Lower leg skin (tissue), 4 donors: ENCODE measurements around the gene CITED1. TPM values are rescaled to one million over a fixed set of nuclear protein-coding genes. Genes with fewer than 3 reads are reported as not detected.
"Not testable (repeated sequence)": the region's sequence is repeated elsewhere in the genome, so short reads cannot be mapped to it uniquely, and the experiment has no call there.

ENCODE experiments used
- DNase-seq, 2 donors: peaks; one replicate each; pipeline ENCODE4 v3.0.0-alpha.2; 2019; ENCODE audit warnings: low spot score in 2 of 2
- H3K4me3 ChIP-seq: fragments of 200-600 bp; sonication (generic); 2 replicates; pipeline ENCODE4 v1.5.1; 2017; ENCODE audit warnings: mild to moderate bottlenecking, low read depth; ENCODE audit not compliant: poor library complexity, severe bottlenecking
- POLR2A ChIP-seq, 2 donors: fragments of 450-650 bp; IDR thresholded peaks; one replicate each; pipeline ENCODE4 v1.6.1; 2016 to 2017; ENCODE audit warnings: antibody characterized with exemption in 2 of 2, mild to moderate bottlenecking in 1 of 2, moderate library complexity in 1 of 2
- WGBS, 2 donors: methylation state at CpG; one replicate each; pipeline ENCODE4 v1.1.5; 2018; 5-methylcytosine and 5-hydroxymethylcytosine counted together
- intact Hi-C: fragments of 100-400 bp; cut with DNase I; formaldehyde crosslinking; loops from one replicate; pipeline ENCODE4 v1.15.0; 2023; ENCODE audit warnings: low total_unique reads
- total RNA-seq, 4 donors: library from RNA; depleted of rRNA; stranded (reverse); fragments of >200 nt; gene quantifications; one replicate each; pipeline ENCODE4 v1.1.0, GENCODE V29; 2016
- TF ChIP-seq, protein P1 (sequence below), 3 donors: fragments of 450-650 bp; IDR thresholded peaks; one replicate each; pipeline ENCODE4 v1.5.1; 2016; ENCODE audit warnings: antibody characterized with exemption in 3 of 3, mild to moderate bottlenecking in 3 of 3, moderate library complexity in 2 of 3

Gene CITED1
- total RNA-seq, 4 donors from 2014 or later = 0.96 to 2.7 (median 1.3) TPM; not detected in 1

DNA sequence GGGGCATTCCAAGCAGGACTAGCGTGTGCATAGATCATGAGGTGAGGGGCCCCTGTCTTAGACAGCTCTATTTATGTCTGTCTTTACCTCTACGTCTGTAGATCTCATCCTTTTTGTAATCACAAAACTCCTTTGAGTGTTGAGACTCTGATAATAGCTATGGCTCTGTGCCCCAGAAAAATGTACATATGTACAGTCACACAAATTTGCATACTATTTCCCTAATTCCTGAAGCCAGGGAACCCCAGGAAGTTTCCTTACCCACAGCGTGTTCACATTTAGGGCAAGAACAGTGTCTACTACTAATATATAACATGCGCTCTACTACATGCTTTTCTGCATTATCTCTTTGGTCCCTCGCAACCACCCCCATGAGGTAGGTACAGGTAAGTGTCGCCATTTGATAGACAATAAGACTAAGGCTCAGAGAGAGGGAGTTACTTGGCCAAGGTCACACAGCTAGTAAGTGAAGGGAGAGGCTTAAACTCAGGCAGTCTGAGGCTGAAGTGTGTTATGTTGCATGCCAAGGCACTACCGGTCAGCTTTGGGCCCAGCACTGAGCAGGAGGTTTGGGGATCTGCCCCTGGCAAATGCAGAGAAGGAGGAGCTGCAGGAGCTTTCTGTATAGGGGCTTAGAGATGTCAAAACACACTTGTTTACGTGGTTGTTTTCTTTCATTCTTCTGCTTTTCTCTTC is 21.0 kb upstream of the CITED1 start:
- no peak overlapping the region for H3K4me3 ChIP-seq
- peak in 1 of 2 donors; percentile 59 for DNase-seq
- intact Hi-C loops = no loop called here
- WGBS, 2 donors = 75 to 91% methylated on average over 8 of the region's 8 CpGs
- no peak for TF ChIP-seq POLR2A (IDR thresholded peaks at IDR 0.05)
- TF ChIP-seq, protein P1, sequence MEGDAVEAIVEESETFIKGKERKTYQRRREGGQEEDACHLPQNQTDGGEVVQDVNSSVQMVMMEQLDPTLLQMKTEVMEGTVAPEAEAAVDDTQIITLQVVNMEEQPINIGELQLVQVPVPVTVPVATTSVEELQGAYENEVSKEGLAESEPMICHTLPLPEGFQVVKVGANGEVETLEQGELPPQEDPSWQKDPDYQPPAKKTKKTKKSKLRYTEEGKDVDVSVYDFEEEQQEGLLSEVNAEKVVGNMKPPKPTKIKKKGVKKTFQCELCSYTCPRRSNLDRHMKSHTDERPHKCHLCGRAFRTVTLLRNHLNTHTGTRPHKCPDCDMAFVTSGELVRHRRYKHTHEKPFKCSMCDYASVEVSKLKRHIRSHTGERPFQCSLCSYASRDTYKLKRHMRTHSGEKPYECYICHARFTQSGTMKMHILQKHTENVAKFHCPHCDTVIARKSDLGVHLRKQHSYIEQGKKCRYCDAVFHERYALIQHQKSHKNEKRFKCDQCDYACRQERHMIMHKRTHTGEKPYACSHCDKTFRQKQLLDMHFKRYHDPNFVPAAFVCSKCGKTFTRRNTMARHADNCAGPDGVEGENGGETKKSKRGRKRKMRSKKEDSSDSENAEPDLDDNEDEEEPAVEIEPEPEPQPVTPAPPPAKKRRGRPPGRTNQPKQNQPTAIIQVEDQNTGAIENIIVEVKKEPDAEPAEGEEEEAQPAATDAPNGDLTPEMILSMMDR (IDR thresholded peaks at IDR 0.05) = no peak

DNA sequence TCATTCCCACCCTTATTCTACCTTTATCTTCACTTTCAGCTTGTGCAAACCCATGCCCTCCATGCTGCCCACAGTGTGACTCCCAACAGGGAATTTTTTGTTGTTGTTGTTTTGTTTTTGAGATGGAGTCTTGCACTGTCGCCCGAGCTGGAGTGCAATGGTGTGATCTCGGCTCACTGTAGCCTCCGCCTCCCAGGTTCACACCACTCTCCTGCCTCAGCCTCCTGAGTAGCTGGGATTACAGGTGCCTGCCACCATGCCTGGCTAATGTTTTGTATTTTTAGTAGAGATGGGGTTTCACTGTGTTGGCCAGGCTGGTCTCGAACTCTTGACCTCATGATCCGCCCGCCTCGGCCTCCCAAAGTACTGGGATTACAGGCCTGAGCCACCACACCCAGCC is 13.9 kb upstream of the CITED1 start:
- 86 to 97% methylated on average over 8 of the region's 8 CpGs for WGBS, 2 donors
- intact Hi-C loops, DNase-seq, H3K4me3 ChIP-seq: not testable (repeated sequence)

DNA sequence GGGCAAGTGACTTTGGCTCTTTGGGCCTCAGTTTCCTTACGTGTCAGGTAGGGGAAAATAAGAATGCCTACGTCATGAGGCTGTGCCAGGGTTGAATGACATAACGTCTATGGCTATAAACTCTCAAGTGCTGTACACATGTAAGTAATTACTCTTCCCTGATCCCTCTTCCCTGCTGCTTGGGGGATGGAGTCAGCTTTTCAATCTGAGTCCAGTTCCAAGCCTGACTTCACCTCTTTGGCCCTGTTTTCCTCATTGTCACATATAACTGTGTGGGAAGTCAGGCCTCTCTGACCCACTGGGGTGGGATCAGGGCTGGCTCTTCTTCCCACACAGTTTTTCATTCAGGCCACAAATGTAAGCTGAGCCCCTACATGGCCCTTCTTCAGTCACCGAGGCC is 11.4 kb upstream of the CITED1 start:
- TF ChIP-seq, protein P1 (IDR thresholded peaks at IDR 0.05) = no peak
- no peak for TF ChIP-seq POLR2A (IDR thresholded peaks at IDR 0.05)
- H3K4me3 ChIP-seq = no peak overlapping the region
- 77 to 81% methylated on average over 4 of the region's 4 CpGs for WGBS, 2 donors
- no peak for DNase-seq
- intact Hi-C loops = no loop called here

DNA sequence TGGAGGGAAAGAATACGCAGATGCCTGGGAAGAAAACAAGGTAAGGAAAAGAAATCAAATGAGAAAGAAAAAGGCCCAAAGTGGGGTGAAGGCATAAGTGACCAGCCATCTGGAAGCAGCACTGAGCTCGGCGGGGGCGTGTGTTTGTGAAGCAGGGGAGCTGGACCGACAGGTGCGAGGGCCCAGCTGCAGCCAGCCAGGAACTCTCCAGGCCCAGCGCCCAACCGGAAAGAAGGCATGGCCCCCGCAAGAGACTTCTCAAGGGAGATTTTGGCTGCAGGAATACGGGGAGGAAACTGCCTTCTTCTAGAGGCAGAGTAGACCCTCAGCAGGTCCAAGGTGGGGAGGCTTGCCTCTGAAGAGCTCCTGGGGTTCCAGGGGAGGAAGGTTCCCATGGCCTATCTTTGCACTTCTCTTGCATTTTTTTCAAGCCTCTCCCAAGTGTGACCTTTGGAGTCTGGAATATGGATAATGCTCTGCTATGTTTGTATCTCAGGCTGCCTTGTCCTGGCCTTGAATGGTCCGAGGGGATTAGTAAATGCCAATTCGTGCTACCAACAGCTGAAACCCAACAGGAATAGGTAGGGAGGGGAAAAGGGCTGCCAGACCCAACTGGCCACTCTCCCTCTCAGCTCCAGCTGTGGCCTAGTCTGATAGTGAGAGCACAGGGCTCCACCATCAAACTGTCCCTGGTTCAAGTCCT is 10.8 kb upstream of the CITED1 start:
- DNase-seq = no peak
- H3K4me3 ChIP-seq = no peak overlapping the region
- 65 to 77% methylated on average over 12 of the region's 12 CpGs for WGBS, 2 donors
- TF ChIP-seq, protein P1 (IDR thresholded peaks at IDR 0.05) = no peak
- TF ChIP-seq POLR2A (IDR thresholded peaks at IDR 0.05) = no peak
- intact Hi-C loops = no loop called here

DNA sequence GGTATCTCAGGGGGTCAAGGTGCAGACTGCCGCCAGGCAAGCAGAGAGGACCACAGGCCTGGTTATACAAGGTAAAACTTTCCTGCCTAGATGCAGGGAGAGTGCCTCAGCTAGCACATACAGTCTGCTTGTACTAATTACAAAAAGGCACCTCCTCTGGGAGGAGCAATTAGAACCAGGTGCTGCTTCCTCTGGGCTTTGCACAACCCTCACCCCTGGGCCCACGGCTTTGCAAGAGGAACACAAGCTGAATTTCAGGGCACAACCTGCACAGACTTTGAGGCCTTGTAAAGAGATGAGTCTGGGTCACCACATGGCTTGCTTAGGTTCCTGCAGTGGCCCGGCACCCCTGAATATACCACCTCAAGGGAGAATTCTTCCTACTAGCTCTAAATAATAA is 9.2 kb upstream of the CITED1 start:
- intact Hi-C loops = no loop called here
- 82 to 100% methylated on average over 2 to 3 of the region's 3 CpGs for WGBS, 2 donors
- no peak overlapping the region for H3K4me3 ChIP-seq
- TF ChIP-seq, protein P1 (IDR thresholded peaks at IDR 0.05) = no peak
- TF ChIP-seq POLR2A (IDR thresholded peaks at IDR 0.05) = no peak
- no peak for DNase-seq

DNA sequence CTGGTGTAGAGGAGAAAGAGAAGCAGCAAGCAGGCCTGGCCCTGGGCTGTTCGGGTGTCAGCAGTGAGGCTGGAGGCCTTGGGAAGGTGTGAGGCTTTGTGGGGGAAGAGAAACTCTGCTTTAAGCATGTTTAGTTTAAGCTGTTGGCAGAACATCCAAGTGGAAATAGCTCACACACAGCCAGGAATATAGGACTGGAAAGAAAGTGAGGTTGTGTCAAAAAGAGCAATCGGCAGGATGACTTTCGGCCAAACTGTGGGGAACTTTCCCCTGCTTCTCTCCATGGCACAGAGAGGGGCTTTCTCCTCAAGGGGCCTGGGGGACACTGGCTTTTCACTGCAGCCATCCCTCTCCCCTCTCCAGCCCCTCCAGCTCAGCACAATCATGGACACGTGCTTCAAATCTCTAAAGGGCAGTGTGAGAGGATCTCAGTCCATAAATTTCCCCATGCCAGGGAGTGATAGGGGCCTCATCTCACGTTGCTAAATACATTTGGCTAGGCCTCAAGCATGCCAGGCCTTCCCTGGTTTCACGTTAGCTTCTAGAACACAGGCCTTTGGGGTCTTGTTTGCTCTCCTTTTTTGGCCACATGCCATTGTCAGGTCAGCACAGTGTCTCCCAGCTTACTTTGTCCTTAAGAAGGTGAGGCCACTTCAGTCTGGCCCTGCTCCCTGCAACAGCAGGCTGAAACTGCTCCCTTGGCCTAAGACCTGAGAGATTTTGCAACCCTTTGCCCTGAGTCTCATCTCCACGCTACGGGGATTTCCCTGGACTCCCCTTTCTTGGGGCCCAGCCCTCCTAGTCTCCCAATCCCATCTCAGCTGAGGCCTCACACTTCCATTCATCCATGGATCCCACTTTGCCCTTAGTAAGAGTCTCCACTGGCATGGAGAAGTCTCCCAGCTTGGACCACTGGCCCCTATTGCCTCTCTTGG is 8.3 kb upstream of the CITED1 start:
- intact Hi-C loops = no loop called here
- TF ChIP-seq POLR2A (IDR thresholded peaks at IDR 0.05) = no peak
- TF ChIP-seq, protein P1 (IDR thresholded peaks at IDR 0.05) = no peak
- no peak for DNase-seq
- H3K4me3 ChIP-seq = no peak overlapping the region
- 68 to 74% methylated on average over 3 to 8 of the region's 8 CpGs for WGBS, 2 donors
